ENCODE data around the gene MTA1.

- TF ChIP-seq, protein P1, sequence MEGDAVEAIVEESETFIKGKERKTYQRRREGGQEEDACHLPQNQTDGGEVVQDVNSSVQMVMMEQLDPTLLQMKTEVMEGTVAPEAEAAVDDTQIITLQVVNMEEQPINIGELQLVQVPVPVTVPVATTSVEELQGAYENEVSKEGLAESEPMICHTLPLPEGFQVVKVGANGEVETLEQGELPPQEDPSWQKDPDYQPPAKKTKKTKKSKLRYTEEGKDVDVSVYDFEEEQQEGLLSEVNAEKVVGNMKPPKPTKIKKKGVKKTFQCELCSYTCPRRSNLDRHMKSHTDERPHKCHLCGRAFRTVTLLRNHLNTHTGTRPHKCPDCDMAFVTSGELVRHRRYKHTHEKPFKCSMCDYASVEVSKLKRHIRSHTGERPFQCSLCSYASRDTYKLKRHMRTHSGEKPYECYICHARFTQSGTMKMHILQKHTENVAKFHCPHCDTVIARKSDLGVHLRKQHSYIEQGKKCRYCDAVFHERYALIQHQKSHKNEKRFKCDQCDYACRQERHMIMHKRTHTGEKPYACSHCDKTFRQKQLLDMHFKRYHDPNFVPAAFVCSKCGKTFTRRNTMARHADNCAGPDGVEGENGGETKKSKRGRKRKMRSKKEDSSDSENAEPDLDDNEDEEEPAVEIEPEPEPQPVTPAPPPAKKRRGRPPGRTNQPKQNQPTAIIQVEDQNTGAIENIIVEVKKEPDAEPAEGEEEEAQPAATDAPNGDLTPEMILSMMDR (IDR thresholded peaks at IDR 0.05) = peak in 2 of 5 experiments; percentile 15 to 25
- no peak for TF ChIP-seq EP300 (IDR thresholded peaks at IDR 0.05)
Measured at GRCh38 chr14:105485739-105486162, 66.1 kb downstream of the MTA1 start.
